Liver (tissue), 9 donors: ENCODE data around the gene CARHSP1. TPM values are rescaled to one million over a fixed set of nuclear protein-coding genes. Genes with fewer than 3 reads are reported as not detected.

Source experiments
- DNase-seq: peaks from one replicate; pipeline ENCODE4 v3.0.0-alpha.2; 2017; ENCODE audit warnings: low spot score
- H3K27ac ChIP-seq, 2 donors: one replicate each; pipeline ENCODE4 v1.7.0; 2013; ENCODE audit warnings: inconsistent platforms in 2 of 2, low read length in 2 of 2, control low read depth in 1 of 2, low read depth in 1 of 2, mild to moderate bottlenecking in 1 of 2
- H3K27me3 ChIP-seq, 4 donors: one replicate each; pipeline versions ENCODE4 v1.6.1 to v1.7.0; 2013; ENCODE audit warnings: low read length in 3 of 4, inconsistent platforms in 1 of 4, mild to moderate bottlenecking in 1 of 4, moderate library complexity in 1 of 4; ENCODE audit not compliant: control insufficient read depth in 4 of 4, insufficient read depth in 4 of 4
- H3K36me3 ChIP-seq, 4 donors: one replicate each; pipeline versions ENCODE4 v1.6.1 to v1.7.0; 2013; ENCODE audit warnings: low read length in 3 of 4, mild to moderate bottlenecking in 3 of 4, low read depth in 1 of 4, moderate library complexity in 1 of 4; ENCODE audit not compliant: control insufficient read depth in 4 of 4, insufficient read depth in 3 of 4
- H3K4me1 ChIP-seq, 4 donors: one replicate each; pipeline versions ENCODE4 v1.6.1 to v1.7.0; 2013; ENCODE audit warnings: low read length in 3 of 4, mild to moderate bottlenecking in 3 of 4, moderate library complexity in 1 of 4; ENCODE audit not compliant: control insufficient read depth in 4 of 4, insufficient read depth in 4 of 4
- H3K4me3 ChIP-seq, 3 donors: one replicate each; pipeline versions ENCODE4 v1.6.1 to v1.7.0; 2013; ENCODE audit warnings: low read length in 3 of 3, control low read depth in 1 of 3, low read depth in 1 of 3, mild to moderate bottlenecking in 1 of 3
- H3K9ac ChIP-seq, 2 donors: one replicate each; pipeline ENCODE4 v1.7.0; 2013; ENCODE audit warnings: low read length in 2 of 2, mild to moderate bottlenecking in 2 of 2, moderate library complexity in 2 of 2, control low read depth in 1 of 2, low read depth in 1 of 2
- H3K9me3 ChIP-seq, 4 donors: one replicate each; pipeline versions ENCODE4 v1.6.1 to v1.7.0; 2013; ENCODE audit warnings: low read length in 3 of 4; ENCODE audit not compliant: control insufficient read depth in 4 of 4
- EGR1 ChIP-seq, 2 donors: IDR thresholded peaks; 2 replicates each; pipeline ENCODE4 v1.6.1; 2016 to 2018; ENCODE audit warnings: antibody characterized with exemption in 2 of 2, low read depth in 2 of 2
- GABPA ChIP-seq, 2 donors: IDR thresholded peaks in 1 of 2; conservative IDR thresholded peaks in 1 of 2; 2 replicates each; pipeline ENCODE4 v1.6.1; 2016; ENCODE audit warnings: antibody characterized with exemption in 2 of 2, mild to moderate bottlenecking in 1 of 2, moderate library complexity in 1 of 2
- HNF4G ChIP-seq: IDR thresholded peaks from 2 replicates; pipeline ENCODE4 v1.6.1; 2016; ENCODE audit warnings: antibody characterized with exemption
- RAD21 ChIP-seq, 2 donors: IDR thresholded peaks; 2 replicates each; pipeline ENCODE4 v1.6.1; 2016; ENCODE audit warnings: antibody characterized with exemption in 2 of 2, mild to moderate bottlenecking in 2 of 2
- WGBS: extraction: QIAGEN DNeasy Blood & Tissue Kit; methylation state at CpG from one replicate; pipeline ENCODE4 v1.1.7; 2013; 5-methylcytosine and 5-hydroxymethylcytosine counted together
- polyA plus RNA-seq, 2 donors: library from polyadenylated mRNA; stranded (reverse) in 1 of 2; unstranded in 1 of 2; fragments of 200-250 nt in 1 of 2; fragments of >200 nt in 1 of 2; fragmentation: Nextera tagmentation in 1 of 2; extraction: Ambion mirVana in 1 of 2; gene quantifications; one replicate each; pipeline versions ENCODE4 v1.2.1 to v1.2.3, GENCODE V29; 2013 to 2015
- total RNA-seq, 2 donors: library from RNA; depleted of rRNA; stranded (reverse); fragments of >200 nt; gene quantifications; one replicate each; pipeline ENCODE4 v1.2.3, GENCODE V29; 2014
- TF ChIP-seq, protein P1 (sequence below): IDR thresholded peaks from 2 replicates; pipeline ENCODE4 v1.6.1; 2016; ENCODE audit warnings: antibody characterized with exemption
- TF ChIP-seq, protein P2 (sequence below): IDR thresholded peaks from 2 replicates; pipeline ENCODE4 v1.6.1; 2016; ENCODE audit warnings: antibody characterized with exemption
- TF ChIP-seq, protein P3 (sequence below): fragments of 150-350 bp; IDR thresholded peaks from 2 replicates; pipeline ENCODE4 v1.5.1; 2017; ENCODE audit warnings: improper control_type of control experiment, low read depth, low read length; ENCODE audit not compliant: missing input control
- TF ChIP-seq, protein P4 (sequence below): IDR thresholded peaks from 2 replicates; pipeline ENCODE4 v1.6.1; 2016; ENCODE audit warnings: antibody characterized with exemption, mild to moderate bottlenecking
- donor health status: healthy.
- donor health status: healthy.
- donor health status: healthy.
- donor health status: healthy.
- donor health status: healthy.

The CARHSP1 gene
- total and polyA plus RNA-seq, 4 donors = 81.2 to 162 (median 119) TPM

DNA sequence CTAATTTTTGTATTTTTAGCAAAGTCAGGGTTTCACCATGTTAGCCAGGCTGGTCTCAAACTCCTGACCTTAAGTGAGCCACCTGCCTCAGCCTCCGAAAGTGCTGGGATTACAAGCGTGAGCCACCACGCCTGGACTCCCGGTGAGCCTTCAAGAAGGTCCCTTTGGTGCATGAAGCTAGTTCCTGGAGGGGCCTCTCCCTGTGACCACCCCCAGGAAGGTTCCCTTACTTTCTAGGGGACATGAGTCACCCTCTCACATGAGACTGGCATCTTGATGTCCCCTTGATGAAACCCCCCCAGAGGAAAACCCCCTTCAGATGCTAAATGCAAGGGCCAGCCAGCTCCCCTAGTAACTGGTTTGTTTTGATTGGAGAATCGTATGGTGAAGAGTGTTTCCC lies 12.8 kb downstream of the CARHSP1 start (continued):
- TF ChIP-seq HNF4G = no peak
- TF ChIP-seq, protein P1, sequence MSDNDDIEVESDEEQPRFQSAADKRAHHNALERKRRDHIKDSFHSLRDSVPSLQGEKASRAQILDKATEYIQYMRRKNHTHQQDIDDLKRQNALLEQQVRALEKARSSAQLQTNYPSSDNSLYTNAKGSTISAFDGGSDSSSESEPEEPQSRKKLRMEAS = no peak

DNA sequence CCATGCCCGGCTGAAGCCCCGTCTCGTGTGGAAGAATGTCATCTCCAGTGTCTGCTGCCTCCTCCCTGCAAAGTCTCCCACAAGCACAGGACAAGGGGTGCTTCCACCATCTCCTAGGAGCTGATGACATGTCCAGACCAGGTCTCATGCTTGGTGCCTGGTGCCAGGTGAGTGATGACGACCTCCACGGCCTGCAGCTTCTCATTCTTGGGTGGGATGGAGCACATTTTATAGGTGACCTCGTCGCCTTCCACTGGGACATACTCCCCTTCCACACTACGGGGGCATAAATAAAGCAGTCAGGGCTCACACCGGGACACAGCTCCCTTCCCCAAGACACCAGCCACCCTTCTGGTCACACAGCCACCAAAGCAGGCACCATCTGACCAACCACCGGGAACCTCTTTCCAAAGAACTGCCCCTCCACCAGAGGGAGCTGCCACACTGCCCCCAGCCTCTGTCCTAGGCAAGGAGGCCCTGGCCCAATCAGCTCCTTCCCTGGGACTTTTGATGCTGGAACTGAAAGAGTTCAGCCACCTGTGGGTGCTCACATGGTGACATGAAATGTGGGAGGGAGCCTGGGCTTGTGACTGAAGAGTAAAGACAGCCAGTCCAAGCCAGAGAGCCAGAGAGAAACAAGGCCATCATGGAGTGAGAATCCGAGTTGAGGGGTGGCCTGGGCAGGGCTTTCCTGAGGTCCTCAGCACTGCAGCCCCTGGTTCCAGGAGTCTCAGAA lies 13.6 kb downstream of the CARHSP1 start:
- Histone ChIP-seq H3K27ac (no peak overlapping the region), H3K4me1 (peaks cover 7 to 29% (median 19%) of the 10 kb centered on the region in 4 donors), H3K9me3 (no peaks in the 10 kb centered on the region), H3K27me3 (no peaks in the 10 kb centered on the region), H3K36me3 (peaks cover 10 to 33% (median 19%) of the 10 kb centered on the region in 4 donors), H3K4me3 (no peak overlapping the region), H3K9ac (no peak overlapping the region)
- 95% methylated on average over 11 of the region's 11 CpGs for WGBS
- TF ChIP-seq, protein P2, sequence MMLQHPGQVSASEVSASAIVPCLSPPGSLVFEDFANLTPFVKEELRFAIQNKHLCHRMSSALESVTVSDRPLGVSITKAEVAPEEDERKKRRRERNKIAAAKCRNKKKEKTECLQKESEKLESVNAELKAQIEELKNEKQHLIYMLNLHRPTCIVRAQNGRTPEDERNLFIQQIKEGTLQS = no peak
- TF ChIP-seq, protein P3, sequence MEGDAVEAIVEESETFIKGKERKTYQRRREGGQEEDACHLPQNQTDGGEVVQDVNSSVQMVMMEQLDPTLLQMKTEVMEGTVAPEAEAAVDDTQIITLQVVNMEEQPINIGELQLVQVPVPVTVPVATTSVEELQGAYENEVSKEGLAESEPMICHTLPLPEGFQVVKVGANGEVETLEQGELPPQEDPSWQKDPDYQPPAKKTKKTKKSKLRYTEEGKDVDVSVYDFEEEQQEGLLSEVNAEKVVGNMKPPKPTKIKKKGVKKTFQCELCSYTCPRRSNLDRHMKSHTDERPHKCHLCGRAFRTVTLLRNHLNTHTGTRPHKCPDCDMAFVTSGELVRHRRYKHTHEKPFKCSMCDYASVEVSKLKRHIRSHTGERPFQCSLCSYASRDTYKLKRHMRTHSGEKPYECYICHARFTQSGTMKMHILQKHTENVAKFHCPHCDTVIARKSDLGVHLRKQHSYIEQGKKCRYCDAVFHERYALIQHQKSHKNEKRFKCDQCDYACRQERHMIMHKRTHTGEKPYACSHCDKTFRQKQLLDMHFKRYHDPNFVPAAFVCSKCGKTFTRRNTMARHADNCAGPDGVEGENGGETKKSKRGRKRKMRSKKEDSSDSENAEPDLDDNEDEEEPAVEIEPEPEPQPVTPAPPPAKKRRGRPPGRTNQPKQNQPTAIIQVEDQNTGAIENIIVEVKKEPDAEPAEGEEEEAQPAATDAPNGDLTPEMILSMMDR = peak; percentile 33
- TF ChIP-seq RAD21 (IDR thresholded peaks at IDR 0.05) = peak; percentile 52 to 79
- no peak for DNase-seq

DNA sequence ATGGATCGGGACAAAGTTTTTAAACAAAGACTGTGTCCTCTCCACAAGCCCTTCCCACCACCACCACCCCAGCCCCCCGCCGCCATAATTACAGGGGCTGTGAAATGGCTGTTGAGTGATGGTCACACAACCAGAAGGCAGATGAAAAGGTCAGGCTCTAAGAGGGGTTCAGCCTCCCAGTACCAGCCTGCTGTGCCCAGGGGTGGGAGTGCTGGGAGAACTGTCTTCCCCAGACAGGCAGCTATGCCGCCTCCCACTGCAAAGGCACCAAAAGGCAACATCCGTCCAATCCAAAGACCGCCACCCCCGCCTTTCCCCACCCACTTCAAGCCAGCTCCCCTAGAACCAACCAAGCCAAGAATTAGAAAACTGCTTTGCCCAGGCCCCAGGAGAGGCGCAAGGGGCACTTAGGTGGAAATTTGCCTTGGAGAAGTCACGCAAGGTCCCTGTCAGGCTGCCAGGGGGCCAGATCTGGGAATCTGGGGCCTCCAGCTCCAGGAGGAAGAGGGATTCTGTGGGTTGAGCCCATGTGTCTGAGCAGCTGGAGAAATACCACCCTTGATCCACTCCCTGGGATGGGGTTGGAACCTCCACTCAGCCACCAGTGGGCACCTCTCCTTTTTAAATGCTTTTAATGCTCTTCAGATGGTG lies 14.4 kb downstream of the CARHSP1 start:
- Histone ChIP-seq H3K9me3 (no peaks in the 10 kb centered on the region), H3K4me1 (peaks cover 14 to 29% (median 20%) of the 10 kb centered on the region in 4 donors), H3K27me3 (no peaks in the 10 kb centered on the region), H3K27ac (no peak overlapping the region), H3K36me3 (peaks cover 10 to 39% (median 21%) of the 10 kb centered on the region in 4 donors), H3K9ac (no peak overlapping the region), H3K4me3 (no peak overlapping the region)
- WGBS = 94% methylated on average over 9 of the region's 9 CpGs
- DNase-seq = no peak
- TF ChIP-seq EGR1 (IDR thresholded peaks at IDR 0.05; ENCODE audit: low read depth in 2 of 2) (no peak), GABPA (IDR thresholded peaks at IDR 0.05 in 1 of 2, conservative IDR thresholded peaks at IDR 0.05 in 1 of 2) (no peak)
- TF ChIP-seq, protein P4, sequence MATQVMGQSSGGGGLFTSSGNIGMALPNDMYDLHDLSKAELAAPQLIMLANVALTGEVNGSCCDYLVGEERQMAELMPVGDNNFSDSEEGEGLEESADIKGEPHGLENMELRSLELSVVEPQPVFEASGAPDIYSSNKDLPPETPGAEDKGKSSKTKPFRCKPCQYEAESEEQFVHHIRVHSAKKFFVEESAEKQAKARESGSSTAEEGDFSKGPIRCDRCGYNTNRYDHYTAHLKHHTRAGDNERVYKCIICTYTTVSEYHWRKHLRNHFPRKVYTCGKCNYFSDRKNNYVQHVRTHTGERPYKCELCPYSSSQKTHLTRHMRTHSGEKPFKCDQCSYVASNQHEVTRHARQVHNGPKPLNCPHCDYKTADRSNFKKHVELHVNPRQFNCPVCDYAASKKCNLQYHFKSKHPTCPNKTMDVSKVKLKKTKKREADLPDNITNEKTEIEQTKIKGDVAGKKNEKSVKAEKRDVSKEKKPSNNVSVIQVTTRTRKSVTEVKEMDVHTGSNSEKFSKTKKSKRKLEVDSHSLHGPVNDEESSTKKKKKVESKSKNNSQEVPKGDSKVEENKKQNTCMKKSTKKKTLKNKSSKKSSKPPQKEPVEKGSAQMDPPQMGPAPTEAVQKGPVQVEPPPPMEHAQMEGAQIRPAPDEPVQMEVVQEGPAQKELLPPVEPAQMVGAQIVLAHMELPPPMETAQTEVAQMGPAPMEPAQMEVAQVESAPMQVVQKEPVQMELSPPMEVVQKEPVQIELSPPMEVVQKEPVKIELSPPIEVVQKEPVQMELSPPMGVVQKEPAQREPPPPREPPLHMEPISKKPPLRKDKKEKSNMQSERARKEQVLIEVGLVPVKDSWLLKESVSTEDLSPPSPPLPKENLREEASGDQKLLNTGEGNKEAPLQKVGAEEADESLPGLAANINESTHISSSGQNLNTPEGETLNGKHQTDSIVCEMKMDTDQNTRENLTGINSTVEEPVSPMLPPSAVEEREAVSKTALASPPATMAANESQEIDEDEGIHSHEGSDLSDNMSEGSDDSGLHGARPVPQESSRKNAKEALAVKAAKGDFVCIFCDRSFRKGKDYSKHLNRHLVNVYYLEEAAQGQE = no peak
- TF ChIP-seq, protein P1 = no peak
